ENCODE results near the gene RHBDL2.

DNA sequence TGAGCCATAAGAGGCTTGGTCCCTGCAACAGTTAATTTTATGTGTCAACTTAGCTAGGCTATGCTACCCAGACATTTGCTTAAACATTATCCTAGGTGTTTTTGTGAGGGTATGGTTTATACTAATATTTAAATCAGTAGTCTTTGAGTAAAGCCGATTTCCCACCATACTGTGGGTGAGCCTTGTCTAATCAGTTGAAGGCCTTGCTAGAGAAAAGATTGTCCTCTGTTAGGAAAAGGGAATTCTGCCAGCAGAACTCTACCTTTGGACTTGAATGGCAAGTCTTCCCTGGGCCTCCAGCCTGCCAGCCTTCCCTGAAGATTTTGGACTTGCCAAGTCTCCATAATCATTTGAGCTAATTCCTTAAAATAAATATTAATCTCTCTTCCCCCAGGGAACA is 23.9 kb downstream of the RHBDL2 start:
- TF ChIP-seq POLR2AphosphoS5 (IDR thresholded peaks at IDR 0.05; ENCODE audit: borderline replicate concordance, low read depth, low read length) (no peak), EZH2 (IDR thresholded peaks at IDR 0.05) (no peak), FOXP2 (optimal IDR thresholded peaks at IDR 0.05; ENCODE audit: control extremely low read depth, extremely low read length, insufficient read depth) (no peak)
